Body of pancreas (tissue), 4 donors: ENCODE results near the gene GGTA1.

Experiments
- CTCF ChIP-seq, 7 experiments: fragments of 450-650 bp in 4 of 7; fragments of 200-600 bp in 3 of 7; sonication (generic) in 3 of 7; IDR thresholded peaks; one replicate each; pipeline ENCODE4 v1.5.1; 2016 to 2019; ENCODE audit warnings: antibody characterized with exemption in 7 of 7
- POLR2A ChIP-seq, 3 donors: fragments of 450-650 bp; IDR thresholded peaks; one replicate each; pipeline ENCODE4 v1.6.1; 2016; ENCODE audit warnings: antibody characterized with exemption in 3 of 3, mild to moderate bottlenecking in 2 of 3

- TF ChIP-seq CTCF (IDR thresholded peaks at IDR 0.05), result no peak
- no peak for TF ChIP-seq POLR2A (IDR thresholded peaks at IDR 0.05)
Measured at GRCh38 chr9:121447321-121447834, 52.3 kb downstream of the GGTA1 start.
